Smooth muscle cell (in vitro differentiated cells): ENCODE measurements around the gene RPL10A. TPM values are rescaled to one million over a fixed set of nuclear protein-coding genes. Genes with fewer than 3 reads are reported as not detected.
"Not testable (repeated sequence)": the region's sequence is repeated elsewhere in the genome, so short reads cannot be mapped to it uniquely, and the experiment has no call there.

Experiments used
- DNase-seq: peaks from one replicate; lab custom pipeline; 2025; ENCODE audit not compliant: unreplicated experiment; lab: John Stamatoyannopoulos, UW
- H2AFZ ChIP-seq: fragments of 200-600 bp; sonication (generic); 2 replicates; pipeline ENCODE4 v1.6.0; 2016; ENCODE audit warnings: antibody characterized with exemption, low read depth, mild to moderate bottlenecking
- H3F3A ChIP-seq: fragments of 200-600 bp; sonication (generic); 2 replicates; pipeline ENCODE4 v1.6.0; 2017; ENCODE audit warnings: antibody characterized with exemption, low read depth
- H3K27ac ChIP-seq: fragments of 200-600 bp; sonication (generic); 2 replicates; pipeline ENCODE4 v1.5.1; 2016; ENCODE audit warnings: low read depth, mild to moderate bottlenecking
- H3K27me3 ChIP-seq: fragments of 200-600 bp; sonication (generic); 2 replicates; pipeline ENCODE4 v1.6.1; 2016; ENCODE audit warnings: low read depth, mild to moderate bottlenecking
- H3K36me3 ChIP-seq: fragments of 200-600 bp; sonication (generic); 2 replicates; pipeline ENCODE4 v1.5.1; 2016; ENCODE audit warnings: low read depth
- H3K4me1 ChIP-seq: fragments of 200-600 bp; sonication (generic); 2 replicates; pipeline ENCODE4 v1.5.1; 2016; ENCODE audit warnings: low read depth
- H3K4me2 ChIP-seq: fragments of 200-600 bp; sonication (generic); 2 replicates; pipeline ENCODE4 v1.6.0; 2016; ENCODE audit warnings: mild to moderate bottlenecking
- H3K4me3 ChIP-seq: fragments of 200-600 bp; sonication (generic); 2 replicates; pipeline ENCODE4 v1.5.1; 2016; ENCODE audit warnings: mild to moderate bottlenecking
- H3K79me2 ChIP-seq: fragments of 200-600 bp; sonication (generic); 2 replicates; pipeline ENCODE4 v1.6.0; 2016; ENCODE audit warnings: low read depth, mild to moderate bottlenecking
- H3K9ac ChIP-seq: fragments of 200-600 bp; sonication (generic); 2 replicates; pipeline ENCODE4 v1.6.0; 2016; ENCODE audit warnings: low read depth
- H3K9me3 ChIP-seq: fragments of 200-600 bp; sonication (generic); replicated peaks from 2 replicates; pipeline ENCODE4 v1.5.1; 2016; ENCODE audit warnings: low read depth
- H4K20me1 ChIP-seq: fragments of 200-600 bp; sonication (generic); 2 replicates; pipeline ENCODE4 v1.6.0; 2016; ENCODE audit warnings: low read depth
- WGBS: methylation state at CpG from one replicate; pipeline ENCODE4 v1.1.7; 2016; ENCODE audit warnings: low lambda C conversion rate; 5-methylcytosine and 5-hydroxymethylcytosine counted together
- polyA plus RNA-seq: library from polyadenylated mRNA; unstranded; fragments of >200 nt; fragmentation: Nextera tagmentation; extraction: Ambion mirVana; gene quantifications from 2 replicates; pipeline ENCODE4 v1.2.1, GENCODE V29; 2016
- total RNA-seq: library from RNA; depleted of rRNA; stranded (reverse); fragments of >200 nt; gene quantifications from 2 replicates; pipeline ENCODE4 v1.2.3, GENCODE V29; 2014
- TF ChIP-seq, protein P1 (sequence below): fragments of 200-600 bp; sonication (generic); IDR thresholded peaks from 2 replicates; pipeline ENCODE4 v1.5.1; 2017; ENCODE audit warnings: borderline replicate concordance, mild to moderate bottlenecking, antibody characterized with exemption; ENCODE audit not compliant: insufficient read depth, poor library complexity, severe bottlenecking

The RPL10A gene
- total and polyA plus RNA-seq, 2 experiments from 2014 or later, result 307 to 1,090 TPM

DNA sequence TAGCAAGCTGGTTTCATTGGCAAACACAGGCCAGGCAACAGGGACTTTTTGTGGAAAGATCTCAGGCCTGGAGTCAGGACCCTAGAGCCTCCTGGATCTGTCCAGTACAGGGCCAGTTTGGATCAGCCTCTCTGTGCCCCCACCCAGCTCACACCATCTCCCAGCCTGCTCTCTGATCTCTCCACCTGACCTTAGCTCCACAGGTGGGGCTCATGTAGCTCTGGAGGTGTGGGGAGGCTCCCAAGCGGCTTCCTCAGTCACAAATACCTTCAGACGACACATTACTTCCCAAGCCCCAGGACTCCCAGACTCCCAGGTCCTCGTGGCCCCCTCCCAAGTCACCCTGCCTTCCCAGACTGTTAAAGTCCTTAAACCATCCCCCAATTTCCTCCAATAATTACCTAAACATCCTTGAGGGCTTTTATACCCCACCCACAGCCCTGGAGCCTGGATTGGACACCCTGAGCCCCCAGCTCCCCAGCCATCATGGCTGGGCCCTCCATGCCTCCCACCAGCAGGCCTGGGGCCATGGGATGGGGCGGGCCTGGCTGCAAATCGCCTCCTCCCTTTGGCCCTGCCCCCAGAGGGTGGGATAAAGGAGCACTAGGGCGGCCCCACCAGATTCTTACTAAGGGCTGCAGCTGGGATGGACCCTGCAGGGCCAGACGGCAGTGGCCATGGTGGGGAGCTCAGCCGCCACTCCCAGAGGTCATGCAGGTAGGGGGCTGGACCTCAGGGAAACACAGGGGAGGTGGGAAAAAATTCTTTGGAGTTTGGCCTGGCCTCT is 31.9 kb upstream of the RPL10A start:
- Histone ChIP-seq H3K4me1 (no peaks in the 10 kb centered on the region), H3K27ac (no peak overlapping the region), H3F3A (no peaks in the 10 kb centered on the region), H3K27me3 (no peaks in the 10 kb centered on the region), H3K9ac (no peak overlapping the region), H3K9me3 (no peaks in the 10 kb centered on the region), H2AFZ (no peak overlapping the region), H3K36me3 (no peaks in the 10 kb centered on the region), H3K4me2 (no peak overlapping the region), H3K4me3 (no peak overlapping the region), H4K20me1 (no peaks in the 10 kb centered on the region), H3K79me2 (no peaks in the 10 kb centered on the region)
- WGBS, result 84% methylated on average over 8 of the region's 8 CpGs
- DNase-seq, result no peak
- TF ChIP-seq, protein P1, sequence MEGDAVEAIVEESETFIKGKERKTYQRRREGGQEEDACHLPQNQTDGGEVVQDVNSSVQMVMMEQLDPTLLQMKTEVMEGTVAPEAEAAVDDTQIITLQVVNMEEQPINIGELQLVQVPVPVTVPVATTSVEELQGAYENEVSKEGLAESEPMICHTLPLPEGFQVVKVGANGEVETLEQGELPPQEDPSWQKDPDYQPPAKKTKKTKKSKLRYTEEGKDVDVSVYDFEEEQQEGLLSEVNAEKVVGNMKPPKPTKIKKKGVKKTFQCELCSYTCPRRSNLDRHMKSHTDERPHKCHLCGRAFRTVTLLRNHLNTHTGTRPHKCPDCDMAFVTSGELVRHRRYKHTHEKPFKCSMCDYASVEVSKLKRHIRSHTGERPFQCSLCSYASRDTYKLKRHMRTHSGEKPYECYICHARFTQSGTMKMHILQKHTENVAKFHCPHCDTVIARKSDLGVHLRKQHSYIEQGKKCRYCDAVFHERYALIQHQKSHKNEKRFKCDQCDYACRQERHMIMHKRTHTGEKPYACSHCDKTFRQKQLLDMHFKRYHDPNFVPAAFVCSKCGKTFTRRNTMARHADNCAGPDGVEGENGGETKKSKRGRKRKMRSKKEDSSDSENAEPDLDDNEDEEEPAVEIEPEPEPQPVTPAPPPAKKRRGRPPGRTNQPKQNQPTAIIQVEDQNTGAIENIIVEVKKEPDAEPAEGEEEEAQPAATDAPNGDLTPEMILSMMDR, result no peak

DNA sequence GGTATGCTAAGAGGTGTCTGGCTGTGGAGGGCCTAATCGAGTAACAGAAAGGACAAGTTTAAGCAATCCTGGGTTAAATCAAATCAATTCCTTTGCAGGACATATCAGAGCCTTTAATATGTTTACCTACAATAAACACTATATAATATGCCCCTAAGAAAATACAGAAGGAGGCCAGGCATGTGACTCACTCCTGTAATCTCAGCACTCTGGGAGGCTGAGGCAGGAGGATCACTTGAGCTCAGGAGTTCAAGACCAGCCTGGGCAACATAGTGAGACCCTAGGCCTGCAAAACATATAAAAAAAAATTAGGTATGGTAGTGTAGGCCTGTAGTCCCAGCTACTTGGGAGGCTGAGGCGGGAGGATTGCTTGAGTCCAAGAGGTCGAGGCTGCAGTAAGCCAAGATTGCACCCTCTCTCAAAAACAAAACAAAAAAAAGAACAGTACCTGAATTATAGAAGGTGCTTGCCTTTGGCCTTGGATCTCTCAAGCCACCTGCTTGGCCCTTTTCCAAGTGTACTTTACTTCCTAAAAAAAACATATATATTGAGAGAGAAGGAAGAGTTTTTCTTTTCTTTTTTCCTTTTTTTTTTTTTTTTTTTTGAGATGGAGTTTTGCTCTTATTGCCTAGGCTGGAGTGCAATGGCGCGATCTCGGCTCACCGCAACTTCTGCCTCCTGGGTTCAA is 29.7 kb upstream of the RPL10A start:
- H3K4me2 ChIP-seq, DNase-seq, H4K20me1 ChIP-seq, H3K27me3 ChIP-seq, H3K4me3 ChIP-seq, H3K79me2 ChIP-seq, H3K27ac ChIP-seq, H3K9me3 ChIP-seq, H2AFZ ChIP-seq, H3F3A ChIP-seq, H3K36me3 ChIP-seq, H3K9ac ChIP-seq, H3K4me1 ChIP-seq: not testable (repeated sequence)
- WGBS, result 98% methylated on average over 4 of the region's 7 CpGs

DNA sequence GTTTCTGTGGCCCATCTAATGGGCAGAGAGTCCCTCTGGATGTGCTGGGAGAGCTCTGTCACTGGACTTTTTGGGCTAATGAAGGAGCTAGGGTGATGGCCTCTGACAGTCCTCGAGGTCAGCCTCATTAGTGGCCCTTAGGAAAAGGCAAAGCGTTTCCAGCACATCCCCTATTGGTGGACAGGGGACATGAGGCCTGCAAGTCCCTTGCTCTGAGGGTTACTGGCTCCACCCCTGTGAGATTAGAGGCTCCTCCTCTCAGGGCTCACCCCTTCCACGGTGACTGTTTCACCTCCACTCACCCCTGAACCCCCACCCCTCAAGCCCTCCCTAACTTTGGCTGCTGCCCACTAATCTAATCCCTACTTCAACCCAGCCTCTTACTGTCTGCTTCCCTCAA is 28.9 kb upstream of the RPL10A start:
- no peaks in the 10 kb centered on the region for H3K4me1 ChIP-seq
- no peaks in the 10 kb centered on the region for H3K27me3 ChIP-seq
- H3K79me2 ChIP-seq, result no peaks in the 10 kb centered on the region
- no peaks in the 10 kb centered on the region for H3K36me3 ChIP-seq
- no peak overlapping the region for H3K4me2 ChIP-seq
- no peak overlapping the region for H3K9ac ChIP-seq
- no peak overlapping the region for H2AFZ ChIP-seq
- WGBS, result 62% methylated on average over 3 of the region's 3 CpGs
- no peaks in the 10 kb centered on the region for H4K20me1 ChIP-seq
- no peak for DNase-seq
- H3F3A ChIP-seq, result no peaks in the 10 kb centered on the region
- TF ChIP-seq, protein P1, result no peak
- H3K27ac ChIP-seq, result no peak overlapping the region
- H3K9me3 ChIP-seq, result no peaks in the 10 kb centered on the region
- no peak overlapping the region for H3K4me3 ChIP-seq

DNA sequence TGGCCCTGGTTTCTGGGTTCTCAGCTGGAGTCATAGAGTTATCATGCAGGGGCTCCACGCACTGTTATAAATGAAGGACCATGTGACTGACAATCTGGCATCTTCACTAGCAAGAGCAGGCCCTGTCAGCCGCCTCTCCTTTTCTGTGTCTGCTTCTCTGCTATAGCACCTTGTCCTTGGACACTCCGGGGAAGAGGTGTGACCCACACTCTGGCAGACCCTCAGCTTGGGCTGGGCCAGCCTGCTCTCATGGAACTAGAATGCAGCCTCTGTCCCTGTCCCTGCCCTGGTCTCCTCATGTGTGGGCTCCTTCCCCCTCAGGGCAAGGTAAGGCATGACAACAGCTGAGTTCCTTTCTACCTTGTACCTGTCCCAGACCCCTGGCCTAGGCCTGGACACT is 27.0 kb upstream of the RPL10A start:
- Histone ChIP-seq H3K4me2 (no peak overlapping the region), H4K20me1 (no peaks in the 10 kb centered on the region), H3K79me2 (no peaks in the 10 kb centered on the region), H3K4me3 (no peak overlapping the region), H2AFZ (no peak overlapping the region), H3K36me3 (no peaks in the 10 kb centered on the region), H3K9me3 (no peaks in the 10 kb centered on the region), H3K27ac (no peak overlapping the region), H3K4me1 (no peaks in the 10 kb centered on the region), H3F3A (no peaks in the 10 kb centered on the region), H3K27me3 (no peaks in the 10 kb centered on the region), H3K9ac (no peak overlapping the region)
- TF ChIP-seq, protein P1, result no peak
- no peak for DNase-seq
- 84% methylated on average over 3 of the region's 3 CpGs for WGBS
